GM21515 (cell line): ENCODE measurements around the gene LCLAT1.

Experiments used
- ATAC-seq: cut with Tn5 transposase; IDR thresholded peaks from one replicate; pipeline ENCODE4 v1.9.1; 2021; ENCODE audit not compliant: unreplicated experiment

LCLAT1 gene

GRCh38 chr2:30422444-30423040 is 24.5 kb upstream of the LCLAT1 start:
- no peak for ATAC-seq

GRCh38 chr2:30424231-30424630 is 22.8 kb upstream of the LCLAT1 start:
- no peak for ATAC-seq

- ATAC-seq, result no peak
These were observed 21.7 kb upstream of the LCLAT1 start for GRCh38 chr2:30425326-30425725.

GRCh38 chr2:30427606-30428347 is 19.3 kb upstream of the LCLAT1 start:
- no peak for ATAC-seq

- ATAC-seq, result no peak
These were observed 18.7 kb upstream of the LCLAT1 start for GRCh38 chr2:30428348-30428662.

- no peak for ATAC-seq
These were observed 18.1 kb upstream of the LCLAT1 start for GRCh38 chr2:30428827-30429461.

GRCh38 chr2:30433541-30434299 is 13.3 kb upstream of the LCLAT1 start:
- ATAC-seq, result no peak

- ATAC-seq, result no peak
These were observed 12.3 kb upstream of the LCLAT1 start for GRCh38 chr2:30434708-30435107.

- ATAC-seq, result no peak
These were observed 10.1 kb upstream of the LCLAT1 start for GRCh38 chr2:30436859-30437435.

- no peak for ATAC-seq
These were observed 9.1 kb upstream of the LCLAT1 start for GRCh38 chr2:30437809-30438548.

- ATAC-seq, result no peak
These were observed 7.8 kb upstream of the LCLAT1 start for GRCh38 chr2:30439296-30439695.

- no peak for ATAC-seq
These were observed 7.2 kb upstream of the LCLAT1 start for GRCh38 chr2:30439879-30440278.

GRCh38 chr2:30441023-30441422 is 6.0 kb upstream of the LCLAT1 start:
- ATAC-seq, result no peak

GRCh38 chr2:30443081-30443480 is 4.0 kb upstream of the LCLAT1 start:
- no peak for ATAC-seq

GRCh38 chr2:30444273-30444672 is 2.8 kb upstream of the LCLAT1 start:
- ATAC-seq, result no peak

- no peak for ATAC-seq
These were observed 1.7 kb upstream of the LCLAT1 start for GRCh38 chr2:30445266-30445821.

GRCh38 chr2:30446602-30447148 is 371 bp upstream of the LCLAT1 start:
- ATAC-seq, result no peak

GRCh38 chr2:30448308-30448707 is 1.3 kb downstream of the LCLAT1 start:
- no peak for ATAC-seq

GRCh38 chr2:30448866-30449265 is 1.8 kb downstream of the LCLAT1 start:
- no peak for ATAC-seq

- ATAC-seq, result no peak
These were observed 3.0 kb downstream of the LCLAT1 start for GRCh38 chr2:30450025-30450424.
